HEK293 (cell line): Measurements from ENCODE around the gene BBS7.

Experiments
- CTCF ChIA-PET: fragments of 350-600 bp; formaldehyde crosslinking; extraction: SDS; loops from one replicate; lab custom pipeline; 2021; ENCODE audit warnings: antibody characterized with exemption; lab: Yijun Ruan, JAX
- POLR2A ChIA-PET: fragments of 300-600 bp; formaldehyde crosslinking; extraction: SDS; loops from one replicate; lab custom pipeline; 2020; ENCODE audit warnings: antibody characterized with exemption, inconsistent platforms; lab: Yijun Ruan, JAX
- H3K27ac ChIP-seq: fragments of 200-500 bp; sonication (Bioruptor generic); 2 replicates; pipeline ENCODE4 v1.5.1; 2014; ENCODE audit warnings: low read depth, low read length, control low read depth, inconsistent platforms; ENCODE audit errors: extremely low read depth
- H3K36me3 ChIP-seq, 2 experiments: fragments of 200-500 bp in 1 of 2; sonication (Bioruptor generic) in 1 of 2; 1 replicate in 1 of 2; 2 replicates in 1 of 2; pipeline ENCODE4 v1.5.1; 2014 to 2017; ENCODE audit warnings: inconsistent platforms in 2 of 2, low read length in 2 of 2; ENCODE audit not compliant: control insufficient read depth in 2 of 2, insufficient read depth in 1 of 2
- H3K4me1 ChIP-seq: fragments of 200-500 bp; sonication (Bioruptor generic); 2 replicates; pipeline ENCODE4 v1.5.1; 2014; ENCODE audit warnings: mild to moderate bottlenecking, low read length, inconsistent platforms; ENCODE audit not compliant: control insufficient read depth, insufficient read depth
- H3K4me3 ChIP-seq: 2 replicates; pipeline ENCODE4 v1.5.1; 2011; ENCODE audit warnings: low read depth, mild to moderate bottlenecking, control low read depth, low read length, moderate library complexity
- H3K9me3 ChIP-seq: fragments of 200-500 bp; sonication (Bioruptor generic); 2 replicates; pipeline ENCODE4 v1.5.1; 2014; ENCODE audit warnings: low read depth, low read length, inconsistent platforms; ENCODE audit not compliant: control insufficient read depth, insufficient read depth
- EGR2 ChIP-seq: fragments of 450-650 bp; formaldehyde crosslinking; IDR thresholded peaks from 2 replicates; pipeline ENCODE4 v1.5.1; 2016; ENCODE audit warnings: low read depth, missing biosample characterization, missing genetic modification characterization
- GLI2 ChIP-seq: fragments of 450-650 bp; formaldehyde crosslinking; IDR thresholded peaks from 2 replicates; pipeline ENCODE4; 2017; ENCODE audit warnings: missing biosample characterization, missing genetic modification characterization, low read depth, borderline replicate concordance
- KLF17 ChIP-seq: fragments of 450-650 bp; formaldehyde crosslinking; IDR thresholded peaks from 2 replicates; pipeline ENCODE4 v1.5.1; 2016; ENCODE audit warnings: missing biosample characterization, missing genetic modification characterization
- MYNN ChIP-seq: fragments of 450-650 bp; formaldehyde crosslinking; IDR thresholded peaks from 2 replicates; pipeline ENCODE4 v1.5.1; 2016; ENCODE audit warnings: missing biosample characterization, missing genetic modification characterization, borderline replicate concordance
- YY2 ChIP-seq: fragments of 450-650 bp; formaldehyde crosslinking; IDR thresholded peaks from 2 replicates; pipeline ENCODE4 v1.5.1; 2016; ENCODE audit warnings: missing biosample characterization, missing genetic modification characterization
- ZBTB11 ChIP-seq: fragments of 450-650 bp; formaldehyde crosslinking; conservative IDR thresholded peaks from 2 replicates; pipeline ENCODE4 v1.5.1; 2016; ENCODE audit warnings: low read depth, missing biosample characterization, missing genetic modification characterization
- ZBTB17 ChIP-seq: fragments of 450-650 bp; formaldehyde crosslinking; IDR thresholded peaks from 2 replicates; pipeline ENCODE4 v1.5.1; 2016; ENCODE audit warnings: missing biosample characterization, missing genetic modification characterization
- ZBTB20 ChIP-seq: fragments of 450-650 bp; formaldehyde crosslinking; IDR thresholded peaks from 2 replicates; pipeline ENCODE4 v1.5.1; 2016; ENCODE audit warnings: missing biosample characterization, missing genetic modification characterization
- ZNF2 ChIP-seq: fragments of 450-650 bp; formaldehyde crosslinking; IDR thresholded peaks from 2 replicates; pipeline ENCODE4 v1.5.1; 2016; ENCODE audit warnings: missing biosample characterization, missing genetic modification characterization
- ZNF214 ChIP-seq: fragments of 450-650 bp; formaldehyde crosslinking; IDR thresholded peaks from 2 replicates; pipeline ENCODE4 v1.5.1; 2017; ENCODE audit warnings: missing biosample characterization, mild to moderate bottlenecking, missing genetic modification characterization, borderline replicate concordance
- ZNF24 ChIP-seq: fragments of 450-650 bp; formaldehyde crosslinking; IDR thresholded peaks from 2 replicates; pipeline ENCODE4 v1.5.1; 2016; ENCODE audit warnings: missing biosample characterization, missing genetic modification characterization
- ZNF311 ChIP-seq: fragments of 450-650 bp; formaldehyde crosslinking; IDR thresholded peaks from 2 replicates; pipeline ENCODE4 v1.5.1; 2017; ENCODE audit warnings: missing biosample characterization, missing genetic modification characterization, borderline replicate concordance
- ZNF362 ChIP-seq: fragments of 450-650 bp; formaldehyde crosslinking; IDR thresholded peaks from 2 replicates; pipeline ENCODE4 v1.5.1; 2016; ENCODE audit warnings: missing biosample characterization, missing genetic modification characterization
- ZNF501 ChIP-seq: fragments of 450-650 bp; formaldehyde crosslinking; IDR thresholded peaks from 2 replicates; pipeline ENCODE4 v1.5.1; 2016; ENCODE audit warnings: missing biosample characterization, missing genetic modification characterization
- ZNF514 ChIP-seq: fragments of 450-650 bp; formaldehyde crosslinking; IDR thresholded peaks from 2 replicates; pipeline ENCODE4 v1.5.1; 2016; ENCODE audit warnings: missing biosample characterization, missing genetic modification characterization
- ZNF518A ChIP-seq: fragments of 450-650 bp; formaldehyde crosslinking; conservative IDR thresholded peaks from 2 replicates; pipeline ENCODE4 v1.5.1; 2016; ENCODE audit warnings: low read depth, missing biosample characterization, missing genetic modification characterization
- ZNF544 ChIP-seq: fragments of 450-650 bp; formaldehyde crosslinking; IDR thresholded peaks from 2 replicates; pipeline ENCODE4 v1.5.0; 2017; ENCODE audit warnings: missing biosample characterization, missing genetic modification characterization
- ZNF629 ChIP-seq: fragments of 450-650 bp; formaldehyde crosslinking; IDR thresholded peaks from 2 replicates; pipeline ENCODE4 v1.5.1; 2017; ENCODE audit warnings: missing biosample characterization, missing genetic modification characterization
- ZNF664 ChIP-seq: fragments of 450-650 bp; formaldehyde crosslinking; IDR thresholded peaks from 2 replicates; pipeline ENCODE4 v1.5.1; 2016; ENCODE audit warnings: missing biosample characterization, missing genetic modification characterization
- ZNF791 ChIP-seq: fragments of 450-650 bp; formaldehyde crosslinking; IDR thresholded peaks from 2 replicates; pipeline ENCODE4 v1.5.1; 2016; ENCODE audit warnings: missing biosample characterization, missing genetic modification characterization
- ZXDB ChIP-seq: fragments of 450-650 bp; formaldehyde crosslinking; IDR thresholded peaks from 2 replicates; pipeline ENCODE4 v1.5.1; 2016; ENCODE audit warnings: missing biosample characterization, missing genetic modification characterization

The BBS7 gene

GRCh38 chr4:121806411-121806810, 63.9 kb downstream of the BBS7 start (continued):
- no peak for TF ChIP-seq ZNF518A
- TF ChIP-seq, all 188 proteins: peak for 0

- H3K4me3 ChIP-seq: peak overlapping the region; percentile 98
- peak overlapping the region; percentile 55; the same call in 1 of the 2 replicates for H3K27ac ChIP-seq
- H3K4me1 ChIP-seq: no peaks in the 10 kb centered on the region
- peaks cover 23 to 46% of the 10 kb centered on the region in 2 experiments for H3K36me3 ChIP-seq
- 0 out of 2 replicates have a peak, but pooled peaks have one; percentile 4 for TF ChIP-seq ZBTB20 (tag by site-specific recombination)
- TF ChIP-seq ZNF664 (tag by site-specific recombination): peak; percentile 100
- TF ChIP-seq GLI2: no peak
- no peaks in the 10 kb centered on the region for H3K9me3 ChIP-seq
- CTCF ChIA-PET: no interaction called here
- POLR2A ChIA-PET: interaction anchor here (1.0 kb wide), 1 partner anchor 12 kb away, joined by 3 read pairs; no protein-coding TSS in a partner anchor
These were observed 68.6 kb downstream of the BBS7 start for GRCh38 chr4:121801715-121802075.

GRCh38 chr4:121800961-121801714, 69.1 kb downstream of the BBS7 start, which contains the start of gene EXOSC9:
TSS of gene EXOSC9 (plus strand) at chr4:121801323. CDS start at chr4:121801425, 102 bp downstream.
- CTCF ChIA-PET: interaction anchor here (1.0 kb wide), 1 partner anchor 11 kb away, joined by 3 read pairs; no protein-coding TSS in a partner anchor
- POLR2A ChIA-PET: interaction anchor here (1.0 kb wide), 1 partner anchor 11 kb away, joined by 3 read pairs; no protein-coding TSS in a partner anchor
- TF ChIP-seq ZNF24 (tag by site-specific recombination) (peak; percentile 59; the same call in 1 of the 2 replicates), ZNF501 (peak; percentile 26; the same call in 1 of the 2 replicates), ZNF514 (tag by site-specific recombination) (no peak), MYNN (tag by site-specific recombination) (no peak), ZNF214 (tag by site-specific recombination) (no peak), ZNF791 (tag by site-specific recombination) (no peak), ZBTB11 (tag by site-specific recombination) (0 out of 2 replicates have a peak, but pooled peaks have one; percentile 16), ZNF2 (tag by site-specific recombination) (0 out of 2 replicates have a peak, but pooled peaks have one; percentile 35), EGR2 (tag by site-specific recombination) (0 out of 2 replicates have a peak, but pooled peaks have one; percentile 8), ZNF311 (no peak), YY2 (tag by site-specific recombination) (0 out of 2 replicates have a peak, but pooled peaks have one; percentile 44), ZNF629 (tag by site-specific recombination) (peak; percentile 72), KLF17 (tag by site-specific recombination) (peak; percentile 27; the same call in 1 of the 2 replicates), ZXDB (tag by site-specific recombination) (peak; percentile 82), ZBTB17 (tag by site-specific recombination) (peak; percentile 90), ZNF544 (tag by site-specific recombination) (no peak), ZBTB20 (tag by site-specific recombination) (peak; percentile 78), ZNF362 (tag by site-specific recombination) (no peak)

More at GRCh38 chr4:121800961-121801714, 69.1 kb downstream of the BBS7 start, which contains the start of gene EXOSC9:
- H3K4me1 ChIP-seq: no peaks in the 10 kb centered on the region
- peak within 1 kb of the TSS; percentile 98 for H3K4me3 ChIP-seq
- no peaks in the 10 kb centered on the region for H3K9me3 ChIP-seq
- H3K36me3 ChIP-seq: peaks cover 18 to 41% of the 10 kb centered on the region in 2 experiments
- H3K27ac ChIP-seq: peak within 1 kb of the TSS; percentile 55
